Stimulated activated CD8-positive, alpha-beta memory T cell treated with anti-CD3 and anti-CD28 coated beads, Interleukin-7, amount 100 ng/mL, for 24 hours (primary cell): Measurements from ENCODE around the gene HACL1.
"Not testable (repeated sequence)": the region's sequence is repeated elsewhere in the genome, so short reads cannot be mapped to it uniquely, and the experiment has no call there.

ENCODE experiments used
- DNase-seq: peaks from one replicate; pipeline ENCODE4 v3.0.0-alpha.2; 2020; ENCODE audit warnings: low read depth

Gene HACL1

DNA sequence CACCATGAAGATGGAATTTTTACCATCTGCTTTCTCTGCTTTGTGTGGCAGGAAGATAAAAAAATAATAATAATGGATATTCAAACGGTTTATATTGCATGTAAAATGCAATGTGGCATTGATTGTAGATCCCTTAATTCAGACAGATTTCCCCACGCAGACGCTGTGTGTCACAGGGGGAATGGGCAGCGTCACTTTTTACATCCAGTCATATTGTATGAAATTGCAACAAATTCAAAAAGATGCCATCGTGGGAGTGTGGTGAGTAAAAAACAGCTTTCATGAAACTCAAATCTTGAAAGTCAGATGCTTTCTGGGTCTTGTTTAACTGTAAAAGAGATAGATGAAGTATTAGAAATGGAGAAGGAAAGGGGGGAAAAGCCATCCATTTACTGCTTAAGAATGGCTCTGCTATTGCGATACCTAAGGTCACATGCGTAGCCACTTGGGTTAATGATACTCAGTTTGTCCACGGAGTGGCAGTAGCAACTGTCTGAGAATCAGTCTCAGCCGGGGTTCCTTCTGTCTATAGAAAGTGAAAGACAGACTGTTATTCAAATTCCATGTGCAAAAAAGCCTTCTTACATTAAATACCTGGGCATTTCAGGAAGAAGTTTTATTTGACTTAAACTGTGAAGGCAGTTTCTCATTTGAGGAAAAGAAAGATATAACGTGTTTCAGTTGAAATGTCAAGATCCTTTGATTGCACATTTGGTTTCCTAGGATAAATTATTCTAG lies 28.7 kb upstream of the HACL1 start:
- no peak for DNase-seq

GRCh38 chr3:15628967-15629366 lies 27.6 kb upstream of the HACL1 start:
- no peak for DNase-seq

DNA sequence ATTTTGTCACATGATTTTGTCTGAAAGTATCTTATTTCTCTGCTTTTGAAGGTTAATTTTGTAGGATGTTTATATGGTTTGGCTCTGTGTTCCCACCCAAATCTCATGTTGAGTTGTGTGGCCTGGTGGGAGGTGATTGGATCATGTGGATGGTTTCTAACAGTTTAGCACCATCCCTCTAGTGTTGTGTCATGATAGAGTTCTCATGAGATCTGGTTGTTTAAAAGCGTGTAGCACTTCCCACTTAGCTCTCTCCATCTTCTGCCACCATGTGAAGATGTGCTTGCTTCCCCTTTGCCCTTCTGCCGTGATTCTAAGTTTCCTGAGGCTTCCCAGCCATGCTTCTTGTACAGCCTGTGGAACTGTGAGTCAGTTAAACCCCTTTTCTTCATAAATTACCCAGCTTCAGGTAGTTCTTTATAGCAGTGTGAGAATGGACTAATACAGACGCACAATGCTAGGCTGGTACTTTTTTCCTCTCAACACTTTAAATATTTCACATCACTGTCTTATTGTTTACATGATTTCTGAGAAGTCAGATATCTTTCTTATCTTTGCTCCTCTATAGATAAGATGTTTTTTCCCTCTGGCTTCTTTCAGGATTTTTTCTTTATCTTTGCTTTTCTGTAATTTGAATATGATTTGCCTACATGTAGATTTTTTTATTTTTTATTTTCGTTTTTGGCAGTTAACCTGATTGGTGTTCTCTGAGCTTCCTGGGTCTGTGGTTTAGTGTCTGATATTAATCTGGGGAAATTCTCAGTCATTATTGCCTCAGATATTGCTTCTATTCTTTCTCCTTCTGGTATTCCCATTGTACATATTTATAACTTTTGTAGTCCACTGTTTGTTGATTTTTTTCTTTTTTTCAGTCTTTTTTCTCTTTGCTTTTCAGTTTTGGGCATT lies 22.4 kb upstream of the HACL1 start:
- DNase-seq: no peak

DNA sequence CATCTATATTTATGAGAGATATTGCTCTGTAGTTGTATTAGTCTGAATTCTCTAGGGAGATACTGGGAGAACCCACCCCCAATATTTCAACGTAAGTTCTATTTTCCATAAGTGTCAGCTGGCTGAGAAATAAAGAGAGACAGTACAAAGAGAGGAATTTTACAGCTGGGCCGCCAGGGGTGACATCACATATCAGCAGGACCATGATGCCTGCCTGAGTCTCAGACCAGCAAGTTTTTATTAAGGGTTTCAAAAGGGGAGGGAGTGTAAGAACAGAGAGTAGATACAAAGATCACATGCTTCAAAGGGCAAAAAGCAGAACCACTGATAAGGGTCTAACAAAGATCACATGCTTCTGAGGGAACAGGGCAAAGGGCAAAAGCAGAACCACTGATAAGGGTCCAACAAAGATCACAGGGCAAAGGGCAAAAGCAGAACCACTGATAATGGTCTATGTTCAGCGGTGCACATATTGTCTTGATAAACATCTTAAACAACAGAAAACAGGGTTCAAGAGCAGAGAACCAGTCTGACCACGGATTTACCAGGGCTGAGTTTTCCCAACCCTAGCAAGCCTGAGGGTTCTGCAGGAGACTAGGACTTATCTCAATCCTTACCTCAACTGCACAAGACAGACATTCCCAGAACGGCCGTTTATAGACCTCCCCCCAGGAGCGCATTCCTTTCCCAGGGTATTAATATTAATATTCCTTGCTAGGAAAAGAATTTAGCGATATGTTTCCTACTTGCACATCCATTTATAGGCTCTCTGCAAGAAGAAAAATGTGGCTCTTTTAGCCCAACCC lies 18.5 kb upstream of the HACL1 start:
- not testable (repeated sequence) for DNase-seq

DNA sequence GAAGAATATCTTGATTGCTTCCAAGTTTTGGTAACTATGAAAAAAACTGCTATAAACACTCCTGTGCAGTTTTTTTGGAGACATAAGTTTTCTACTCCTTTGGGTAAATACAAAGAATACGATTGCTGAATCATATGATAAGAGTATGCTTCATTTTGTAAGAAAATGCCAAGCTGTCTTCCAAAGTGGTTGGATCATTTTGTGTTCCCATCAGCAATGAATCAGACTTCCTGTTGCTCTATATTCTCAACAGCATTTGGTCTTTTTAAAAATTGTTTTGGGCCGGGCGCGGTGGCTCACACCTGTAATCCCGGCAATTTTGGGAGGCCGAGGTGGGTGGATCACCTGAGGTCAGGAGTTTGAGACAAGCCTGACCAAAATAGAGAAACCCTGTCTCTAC lies 14.7 kb upstream of the HACL1 start:
- no peak for DNase-seq

DNA sequence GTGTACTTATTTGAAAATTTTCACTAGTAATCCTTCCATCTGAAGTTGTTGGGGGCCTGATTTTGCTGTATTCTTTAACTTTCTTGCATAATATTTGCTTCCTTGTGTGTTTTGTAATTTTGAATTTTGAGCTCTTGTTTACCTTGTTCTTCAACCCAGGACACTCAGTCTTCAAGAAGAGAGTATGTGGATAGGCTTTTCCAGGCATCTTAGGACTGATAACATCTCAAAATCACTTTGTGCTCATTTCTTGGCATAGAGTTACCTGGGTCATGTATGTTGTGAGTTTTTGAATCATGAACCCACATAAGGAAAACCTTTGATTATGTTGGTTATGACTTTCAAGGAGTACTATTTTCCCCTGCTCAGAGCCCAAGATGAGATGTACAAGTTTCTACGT lies 13.6 kb upstream of the HACL1 start:
- DNase-seq: no peak

DNA sequence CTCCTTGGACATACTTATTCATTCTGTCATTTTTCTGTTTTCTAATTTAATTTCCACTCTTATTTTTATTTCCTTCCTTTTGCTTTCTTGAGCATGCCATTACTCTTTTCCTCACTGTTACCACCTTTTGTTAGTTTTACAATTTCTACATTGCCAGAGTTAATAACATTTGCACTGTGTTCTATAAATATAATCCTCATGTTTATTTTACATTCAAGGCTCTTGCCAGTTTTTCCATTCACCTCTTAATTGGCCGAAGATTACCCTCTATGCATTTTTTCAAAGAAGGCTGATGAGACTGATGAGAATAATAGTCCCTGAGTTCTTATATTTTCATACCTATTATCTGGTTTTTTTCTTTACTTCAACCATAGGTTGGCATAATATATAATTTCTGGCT lies 10.6 kb upstream of the HACL1 start:
- no peak for DNase-seq

DNA sequence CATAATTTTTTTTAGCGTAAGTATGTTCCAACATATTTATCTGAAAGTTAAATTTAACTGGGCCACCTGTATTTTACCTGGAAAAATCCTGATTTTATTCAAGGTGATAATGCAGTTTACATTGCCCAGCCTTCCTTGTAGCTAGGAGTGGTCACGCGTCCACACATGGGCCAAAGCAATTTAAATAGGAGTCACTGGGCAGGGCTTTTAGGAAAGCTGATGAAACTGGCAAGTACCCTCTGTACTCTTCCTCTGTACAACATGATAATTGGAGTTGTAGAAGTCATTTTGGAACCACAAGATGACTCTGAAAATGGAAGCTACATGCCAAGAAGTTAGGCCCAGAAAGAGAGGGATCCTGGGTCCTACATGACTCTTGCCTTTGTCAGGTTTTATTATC lies 9.6 kb upstream of the HACL1 start:
- no peak for DNase-seq

DNA sequence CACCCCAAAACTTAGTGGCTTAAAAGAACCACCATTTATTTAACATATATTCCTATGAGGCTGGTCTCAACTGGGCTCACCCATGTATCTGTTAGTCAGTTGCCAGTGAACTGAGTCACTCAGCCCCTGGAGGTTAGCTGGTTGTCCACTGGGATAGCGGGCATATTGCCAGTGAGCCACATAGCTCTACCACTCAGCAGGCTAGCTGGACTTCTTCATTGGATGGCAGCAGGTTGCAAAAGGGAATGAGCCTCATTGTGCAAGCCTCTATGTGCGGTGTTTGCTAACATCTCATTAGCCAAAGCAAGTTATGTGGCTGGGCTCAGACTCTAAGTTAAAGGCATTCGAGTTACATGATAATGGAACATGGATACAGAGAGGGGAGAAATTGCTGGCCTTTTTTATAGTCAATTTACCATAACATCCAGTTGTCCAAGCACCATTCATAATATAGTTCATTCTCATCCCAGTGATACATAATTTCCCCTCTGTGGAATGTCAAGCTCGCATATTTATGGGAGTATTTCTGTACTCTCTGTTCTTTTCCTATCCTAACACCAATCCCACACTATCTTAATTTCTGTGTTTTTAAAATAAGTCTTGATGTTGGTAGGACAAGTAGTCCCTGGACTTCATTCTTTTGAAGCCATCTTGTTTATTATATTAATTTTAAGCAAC lies 8.9 kb upstream of the HACL1 start:
- DNase-seq: no peak

DNA sequence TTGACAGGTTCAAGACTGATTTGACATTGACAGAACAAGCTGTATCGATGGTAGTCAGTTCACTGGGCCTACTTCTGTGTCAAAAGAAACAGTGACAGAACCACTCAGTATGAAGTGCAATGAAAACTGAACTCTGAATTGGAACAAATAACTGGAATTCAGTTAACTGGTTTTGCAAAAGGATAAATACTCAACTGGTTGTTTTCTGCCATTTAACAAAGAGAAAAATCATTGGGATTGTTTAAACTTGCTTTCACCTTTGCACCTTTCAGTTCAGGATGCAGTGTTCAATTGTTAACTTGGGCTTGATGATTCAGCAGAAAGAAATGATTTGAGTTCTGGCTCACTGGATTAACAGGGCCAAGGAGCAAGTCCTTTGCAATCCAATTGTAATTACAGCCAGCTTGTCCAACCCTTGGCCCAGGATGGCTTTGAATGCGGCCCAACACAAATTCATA lies 5.1 kb upstream of the HACL1 start:
- DNase-seq: no peak

GRCh38 chr3:15604584-15604983 lies 3.2 kb upstream of the HACL1 start:
- not testable (repeated sequence) for DNase-seq

DNA sequence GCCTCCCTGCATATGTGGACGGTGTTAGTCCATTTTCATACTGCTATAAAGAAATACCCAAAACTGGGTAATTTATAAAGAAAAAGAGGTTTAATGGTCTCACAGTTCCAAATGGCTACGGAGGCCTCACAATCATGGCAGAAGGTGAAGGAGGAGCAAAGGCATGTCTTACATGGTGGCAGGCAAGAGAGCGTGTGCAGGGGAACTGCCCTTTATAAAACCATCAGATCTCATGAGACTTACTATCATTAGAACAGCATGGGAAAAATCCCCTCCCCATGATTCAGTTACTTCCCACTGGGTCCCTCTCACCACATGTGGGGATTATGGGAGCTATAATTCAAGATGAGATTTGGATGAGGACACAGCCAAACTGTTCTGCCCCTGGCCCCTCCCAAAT lies 1.4 kb upstream of the HACL1 start:
- DNase-seq: not testable (repeated sequence)

- DNase-seq: no peak
Observed at GRCh38 chr3:15602146-15602536, 772 bp upstream of the HACL1 start.

DNA sequence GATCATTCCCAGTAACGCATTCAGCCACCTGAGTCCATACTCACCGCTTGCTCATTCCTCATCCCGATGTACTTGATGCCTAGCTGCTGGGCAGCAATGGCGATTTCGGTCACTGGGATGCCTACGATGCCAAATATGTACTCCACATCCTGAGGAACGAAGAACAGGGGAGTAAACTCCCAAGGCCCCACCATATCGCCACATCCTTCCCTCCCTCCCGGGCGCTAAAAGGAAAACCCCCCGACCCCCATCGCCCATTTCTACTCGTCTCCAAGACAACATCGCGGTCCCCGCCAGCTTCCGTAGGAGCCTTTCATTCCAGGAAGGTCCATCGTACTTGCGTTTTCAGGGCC lies 347 bp downstream of the HACL1 start:
- DNase-seq: no peak

- DNase-seq: no peak
Observed at GRCh38 chr3:15595955-15596354, 5.4 kb downstream of the HACL1 start.

DNA sequence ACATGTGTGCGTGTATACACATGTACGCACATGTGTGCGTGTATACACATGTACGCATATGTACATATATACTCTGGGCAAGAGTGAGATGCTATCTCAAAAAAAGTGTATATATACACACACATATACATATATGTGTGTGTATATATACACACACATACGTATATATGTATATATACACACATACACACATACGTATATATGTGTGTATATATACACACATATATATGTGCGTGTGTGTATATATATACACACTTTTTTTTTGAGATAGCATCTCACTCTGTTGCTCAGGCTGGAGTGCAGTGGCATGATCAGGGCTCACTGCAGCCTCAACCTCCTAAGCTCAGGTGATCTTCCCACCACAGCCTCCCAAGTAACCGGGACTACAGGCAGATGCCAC lies 8.4 kb downstream of the HACL1 start:
- no peak for DNase-seq

- no peak for DNase-seq
Observed at GRCh38 chr3:15591928-15592327, 9.4 kb downstream of the HACL1 start.

DNA sequence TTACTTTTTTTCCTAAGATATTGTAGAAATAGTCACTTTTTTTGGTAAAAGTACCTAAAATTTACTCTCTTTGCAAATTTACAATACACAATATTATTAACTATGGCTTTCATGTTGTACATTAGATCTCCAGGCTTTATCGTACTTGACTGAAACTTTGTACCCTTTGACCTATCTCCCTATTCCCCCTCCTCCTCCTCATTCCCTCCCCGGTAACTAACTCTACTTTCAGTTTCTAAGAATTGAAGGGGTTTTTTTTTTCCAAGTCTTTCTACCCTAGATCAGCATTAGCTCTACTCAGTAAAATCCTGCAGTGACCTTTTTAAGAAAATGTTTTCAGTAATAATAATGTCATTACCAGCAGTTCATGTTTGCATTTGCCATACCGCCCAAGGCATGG lies 10.1 kb downstream of the HACL1 start:
- DNase-seq: no peak

GRCh38 chr3:15585111-15585845 lies 16.1 kb downstream of the HACL1 start:
- DNase-seq: no peak

- no peak for DNase-seq
Observed at GRCh38 chr3:15581471-15582394, 19.6 kb downstream of the HACL1 start.
